ENCODE results near the gene KLHDC4.

The KLHDC4 gene

DNA sequence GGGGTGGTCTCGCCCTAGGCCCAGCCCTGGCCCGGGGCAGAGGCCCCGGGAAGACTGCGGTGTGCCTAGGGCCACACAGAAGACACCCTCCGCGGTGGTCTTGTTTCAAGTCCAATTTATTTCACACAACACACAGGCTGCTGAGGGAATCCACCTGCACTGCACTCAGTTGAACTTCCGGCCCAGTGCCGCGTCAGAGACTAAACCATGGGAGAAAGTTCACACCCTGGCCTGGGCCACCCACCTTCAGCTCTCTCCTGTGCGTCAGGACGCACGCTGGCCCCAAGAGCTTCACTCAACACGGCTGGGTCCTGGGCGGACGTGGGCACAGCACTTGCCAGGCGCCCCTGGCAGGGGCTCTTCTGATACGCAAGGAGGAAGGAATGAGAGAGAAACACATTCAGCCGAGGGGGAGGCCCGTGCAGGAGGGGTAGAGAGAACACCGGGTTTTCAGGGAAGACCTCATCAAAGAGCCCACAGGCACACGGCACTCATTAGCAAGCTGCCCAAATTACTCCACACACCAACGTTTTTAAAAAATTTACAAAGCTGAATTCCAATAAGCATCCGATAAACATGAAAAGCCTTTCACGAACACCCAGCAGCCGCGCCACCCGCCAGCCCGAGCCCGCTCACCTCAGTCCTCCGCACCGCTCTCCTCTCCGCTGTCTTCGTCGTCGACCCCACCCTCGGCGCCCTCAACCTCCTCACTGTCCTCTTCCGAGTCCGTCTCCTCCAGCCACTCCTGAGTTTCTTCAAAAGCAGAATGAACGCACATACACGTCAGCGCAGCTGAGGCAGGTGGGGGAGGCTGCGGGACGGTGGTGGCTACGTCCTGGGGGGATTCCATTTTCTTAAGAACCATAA, 57.8 kb downstream of the KLHDC4 start:
- Histone ChIP-seq H3K4me1 (ENCODE audit: insufficient read depth, low read length) (no peaks in the 10 kb centered on the region), H3K27me3 (ENCODE audit: insufficient read depth, low read length, poor library complexity) (no peaks in the 10 kb centered on the region), H3K9me3 (ENCODE audit: insufficient read depth, low read length, severe bottlenecking) (no peaks in the 10 kb centered on the region), H3K4me3 (ENCODE audit: low read depth in 1 of 2, low read length in 2 of 2) (no peak overlapping the region), H2AFZ (ENCODE audit: low read depth, low read length) (no peak overlapping the region), H3K27ac (ENCODE audit: low read length) (no peak overlapping the region), H3K9ac (ENCODE audit: low read depth, low read length) (no peak overlapping the region), H3K36me3 (ENCODE audit: insufficient read depth, low read length) (peaks cover 91% of the 10 kb centered on the region), H3K4me2 (ENCODE audit: insufficient read depth, low read length) (no peak overlapping the region), H4K20me1 (ENCODE audit: insufficient read depth, low read length) (peaks cover 41% of the 10 kb centered on the region), H3K79me2 (ENCODE audit: insufficient read depth, low read length) (peaks cover 6% of the 10 kb centered on the region; the same call in 1 of the 2 replicates)
- no peak for ATAC-seq (ENCODE audit: insufficient read depth, low read depth)
- TF ChIP-seq EZH2 (IDR thresholded peaks at IDR 0.05; ENCODE audit: borderline replicate concordance, low read depth, low read length, severe bottlenecking) = no peak
- TF ChIP-seq CTCF (IDR thresholded peaks at IDR 0.05; ENCODE audit: borderline replicate concordance, extremely low read depth, low read length, poor library complexity, severe bottlenecking) = no peak
- no peak for DNase-seq

DNA sequence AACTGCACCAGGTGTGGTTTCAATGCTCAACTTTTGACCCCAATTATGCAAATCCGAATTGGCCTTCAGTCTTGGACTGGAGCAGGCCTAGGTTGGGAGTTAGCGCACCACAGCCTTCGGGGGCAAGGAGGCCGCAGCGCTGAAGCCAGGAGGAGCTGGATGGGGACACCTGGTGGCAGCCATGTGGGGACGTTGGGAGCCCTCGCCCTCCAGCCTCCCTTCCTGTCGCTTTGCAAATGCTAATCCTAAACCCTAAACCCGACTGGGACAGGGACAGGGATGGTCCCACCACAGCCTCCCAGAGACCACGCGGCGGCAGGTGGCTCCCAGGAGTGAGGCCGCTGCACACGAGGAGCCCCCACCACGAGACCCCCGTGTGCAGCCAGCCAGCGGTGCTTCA, 58.7 kb downstream of the KLHDC4 start:
- ATAC-seq (ENCODE audit: insufficient read depth, low read depth) (no peak), DNase-seq (no peak)
- H3K4me2 ChIP-seq (ENCODE audit: insufficient read depth, low read length) = no peak overlapping the region
- no peak overlapping the region for H3K27ac ChIP-seq (ENCODE audit: low read length)
- peaks cover 6% of the 10 kb centered on the region; the same call in 1 of the 2 replicates for H3K79me2 ChIP-seq (ENCODE audit: insufficient read depth, low read length)
- peaks cover 38% of the 10 kb centered on the region for H4K20me1 ChIP-seq (ENCODE audit: insufficient read depth, low read length)
- no peaks in the 10 kb centered on the region for H3K4me1 ChIP-seq (ENCODE audit: insufficient read depth, low read length)
- H3K9me3 ChIP-seq (ENCODE audit: insufficient read depth, low read length, severe bottlenecking) = no peaks in the 10 kb centered on the region
- peaks cover 90% of the 10 kb centered on the region for H3K36me3 ChIP-seq (ENCODE audit: insufficient read depth, low read length)
- no peak overlapping the region for H3K4me3 ChIP-seq (ENCODE audit: low read depth in 1 of 2, low read length in 2 of 2)
- H3K9ac ChIP-seq (ENCODE audit: low read depth, low read length) = no peak overlapping the region
- no peaks in the 10 kb centered on the region for H3K27me3 ChIP-seq (ENCODE audit: insufficient read depth, low read length, poor library complexity)
- TF ChIP-seq EZH2 (IDR thresholded peaks at IDR 0.05; ENCODE audit: borderline replicate concordance, low read depth, low read length, severe bottlenecking) = no peak
- TF ChIP-seq CTCF (IDR thresholded peaks at IDR 0.05; ENCODE audit: borderline replicate concordance, extremely low read depth, low read length, poor library complexity, severe bottlenecking) = no peak
- no peak overlapping the region for H2AFZ ChIP-seq (ENCODE audit: low read depth, low read length)

DNA sequence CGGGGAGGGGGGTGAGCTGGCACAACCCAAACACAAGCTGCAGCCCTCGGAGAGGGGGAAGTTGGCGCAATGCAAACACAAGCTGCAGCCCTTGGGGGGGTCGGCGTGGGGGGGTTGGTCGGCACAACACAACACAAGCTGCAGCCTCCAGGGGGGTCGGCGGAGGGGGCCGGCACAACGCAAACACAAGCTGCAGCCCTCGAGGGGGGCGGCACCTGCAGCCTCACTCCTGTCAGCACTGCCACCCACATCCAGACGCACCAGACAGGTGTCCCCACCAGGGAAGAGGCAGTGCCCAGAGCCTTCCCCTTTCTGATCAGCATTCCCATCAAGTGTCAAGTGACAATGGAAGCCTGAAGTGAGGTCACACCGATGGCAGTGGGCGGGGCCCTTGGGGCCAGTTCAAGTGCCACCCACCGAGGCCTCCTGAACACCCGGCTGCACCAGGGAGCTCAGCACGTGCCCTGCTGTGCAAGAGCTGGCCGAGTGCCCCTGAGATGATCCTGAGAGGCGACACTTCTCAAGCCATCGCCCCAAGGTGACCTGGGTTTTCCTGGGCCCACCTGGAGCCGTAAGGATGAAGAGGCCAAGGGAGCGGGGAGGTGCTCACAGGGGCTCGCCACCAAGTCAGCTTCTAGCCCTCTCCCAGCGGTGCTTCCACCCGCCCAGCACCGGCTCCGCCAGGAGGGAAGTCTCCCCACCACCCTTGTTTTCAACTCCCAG, 59.3 kb downstream of the KLHDC4 start:
- TF ChIP-seq CTCF (IDR thresholded peaks at IDR 0.05; ENCODE audit: borderline replicate concordance, extremely low read depth, low read length, poor library complexity, severe bottlenecking) (no peak), EZH2 (IDR thresholded peaks at IDR 0.05; ENCODE audit: borderline replicate concordance, low read depth, low read length, severe bottlenecking) (no peak)
- Histone ChIP-seq H3K4me1 (ENCODE audit: insufficient read depth, low read length) (no peaks in the 10 kb centered on the region), H3K9me3 (ENCODE audit: insufficient read depth, low read length, severe bottlenecking) (no peaks in the 10 kb centered on the region), H2AFZ (ENCODE audit: low read depth, low read length) (no peak overlapping the region), H3K9ac (ENCODE audit: low read depth, low read length) (no peak overlapping the region), H3K27ac (ENCODE audit: low read length) (no peak overlapping the region), H3K79me2 (ENCODE audit: insufficient read depth, low read length) (peaks cover 6% of the 10 kb centered on the region; the same call in 1 of the 2 replicates), H3K36me3 (ENCODE audit: insufficient read depth, low read length) (peaks cover 90% of the 10 kb centered on the region), H3K4me3 (ENCODE audit: low read depth in 1 of 2, low read length in 2 of 2) (no peak overlapping the region), H3K27me3 (ENCODE audit: insufficient read depth, low read length, poor library complexity) (no peaks in the 10 kb centered on the region), H3K4me2 (ENCODE audit: insufficient read depth, low read length) (no peak overlapping the region), H4K20me1 (ENCODE audit: insufficient read depth, low read length) (peaks cover 45% of the 10 kb centered on the region)
- DNase-seq = no peak
- no peak for ATAC-seq (ENCODE audit: insufficient read depth, low read depth)

All from DND-41 (cell line).